ENCODE results near the gene MICB.
"Not testable (repeated sequence)": the region's sequence is repeated elsewhere in the genome, so short reads cannot be mapped to it uniquely, and the experiment has no call there.

Gene MICB

GRCh38 chr6:31497531-31498476 lies at the start of gene MICB:
Gene MICB (plus strand): TSS chr6:31498145. CDS start chr6:31498194, 49 bp downstream.
- DNase-seq = no peak

DNA sequence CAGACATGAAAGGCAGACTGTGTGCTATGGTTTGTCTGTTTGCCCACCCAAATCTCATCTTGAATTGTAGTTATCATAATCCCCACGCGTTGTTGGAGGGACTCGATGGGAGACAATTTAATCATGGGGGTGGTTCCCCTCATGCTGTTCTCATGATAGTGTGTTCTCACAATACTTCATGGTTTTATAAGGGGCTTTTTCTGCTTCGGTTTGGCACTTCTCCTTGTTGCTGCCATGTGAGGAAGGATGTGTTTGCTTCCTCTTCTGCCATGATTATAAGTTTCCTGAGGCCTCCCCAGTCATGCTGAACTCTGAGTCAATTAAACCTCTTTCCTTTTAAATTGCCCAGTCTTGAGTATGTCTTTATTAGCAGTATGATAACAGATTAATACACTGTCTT lies 47.2 kb upstream of the MICB start:
- DNase-seq = no peak

- no peak for DNase-seq
Measured at GRCh38 chr6:31452859-31453258, 45.1 kb upstream of the MICB start.

DNA sequence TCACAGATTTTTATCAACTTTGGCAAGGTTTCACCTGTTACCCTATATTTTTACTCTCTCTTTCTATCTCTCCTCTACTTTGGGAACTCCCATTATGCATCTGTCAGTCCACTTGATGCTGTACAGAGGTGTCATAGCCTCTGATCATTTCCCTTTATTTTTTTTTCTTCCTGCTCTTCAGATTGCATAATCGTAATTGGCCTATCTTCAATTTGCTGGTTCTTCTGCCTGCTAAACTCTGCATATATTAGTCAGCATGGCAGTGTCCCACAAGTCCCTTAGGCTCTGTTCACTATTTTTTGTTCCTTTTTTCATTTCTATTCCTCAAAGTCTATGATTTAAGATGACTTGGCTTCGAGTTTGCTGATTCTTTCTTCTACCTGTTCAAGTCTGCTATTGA lies 44.7 kb upstream of the MICB start:
- no peak for DNase-seq

- not testable (repeated sequence) for DNase-seq
Measured at GRCh38 chr6:31459864-31460263, 38.1 kb upstream of the MICB start.

DNA sequence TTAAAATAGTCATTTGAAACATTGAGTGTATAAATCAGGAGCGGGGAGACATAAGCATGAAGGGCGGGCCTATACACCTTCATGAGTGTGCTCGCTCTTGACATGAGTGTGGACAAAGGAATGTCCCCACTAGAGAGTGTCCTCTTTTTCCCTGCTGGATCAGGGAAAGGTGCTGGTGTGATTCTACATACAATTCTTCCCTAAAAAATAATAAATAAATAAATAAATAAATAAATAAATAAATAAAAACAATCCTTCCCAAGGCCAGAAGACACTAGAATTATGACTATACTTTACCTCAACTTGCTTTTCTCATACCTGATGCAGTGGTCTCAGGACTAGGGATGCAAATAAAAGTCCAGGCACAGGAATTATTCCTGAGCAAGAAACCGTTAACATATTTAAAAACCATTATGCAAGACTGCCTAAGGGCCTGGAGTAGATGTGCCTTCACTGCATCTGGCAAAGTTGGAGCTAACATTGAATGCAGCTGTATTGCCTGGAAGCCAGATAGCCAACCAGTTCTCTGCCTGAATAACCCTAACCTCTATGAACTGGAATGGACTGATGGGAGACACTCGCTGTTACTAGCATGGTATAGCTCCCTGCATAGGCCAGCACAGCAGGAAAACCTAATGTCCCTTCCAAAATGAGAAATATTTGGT lies 37.5 kb upstream of the MICB start:
- DNase-seq = no peak

DNA sequence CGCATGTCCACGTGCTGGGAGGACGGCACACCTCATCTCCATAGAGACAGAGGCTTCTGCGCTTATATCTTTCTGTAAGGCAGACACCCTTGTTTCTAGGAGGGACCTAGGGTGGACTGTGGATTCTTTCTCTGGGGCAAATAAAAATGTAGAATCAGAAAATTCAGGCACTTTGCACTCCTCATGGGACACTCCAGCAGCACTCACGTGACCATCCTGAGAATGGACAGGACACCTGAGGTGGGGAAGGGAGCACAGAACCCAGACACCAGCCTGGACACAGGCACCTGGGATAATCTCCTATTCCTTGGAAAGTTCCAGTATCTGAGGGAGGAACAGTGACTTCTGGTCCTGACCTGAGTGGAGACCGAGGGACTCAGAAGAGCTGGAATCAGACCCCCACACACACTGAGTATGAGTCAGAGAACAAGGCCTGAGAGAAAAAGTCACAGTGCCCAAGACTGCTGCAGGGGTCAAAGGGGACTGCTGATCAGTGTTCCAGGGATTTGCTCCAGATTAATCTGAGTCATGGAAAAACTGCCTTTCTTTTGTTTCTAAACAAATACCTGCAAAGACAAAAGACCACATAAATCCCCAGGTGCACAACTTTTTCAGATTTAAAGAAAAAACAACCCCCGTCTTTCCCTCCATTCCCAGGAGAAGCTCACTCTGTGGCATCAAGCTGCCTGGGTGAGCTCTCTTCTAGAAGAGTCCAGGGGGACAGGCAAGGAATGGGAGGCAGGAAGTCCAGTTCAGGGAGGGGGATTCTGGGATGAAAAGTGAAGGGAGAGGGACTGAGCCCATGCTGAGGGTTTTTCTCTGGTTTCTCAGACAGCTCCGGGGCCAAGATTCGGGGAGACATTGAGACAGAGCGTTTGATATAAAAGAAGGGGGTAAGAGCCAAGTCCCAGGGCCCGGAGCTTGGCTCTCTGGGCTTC lies 35.6 kb upstream of the MICB start:
- no peak for DNase-seq

DNA sequence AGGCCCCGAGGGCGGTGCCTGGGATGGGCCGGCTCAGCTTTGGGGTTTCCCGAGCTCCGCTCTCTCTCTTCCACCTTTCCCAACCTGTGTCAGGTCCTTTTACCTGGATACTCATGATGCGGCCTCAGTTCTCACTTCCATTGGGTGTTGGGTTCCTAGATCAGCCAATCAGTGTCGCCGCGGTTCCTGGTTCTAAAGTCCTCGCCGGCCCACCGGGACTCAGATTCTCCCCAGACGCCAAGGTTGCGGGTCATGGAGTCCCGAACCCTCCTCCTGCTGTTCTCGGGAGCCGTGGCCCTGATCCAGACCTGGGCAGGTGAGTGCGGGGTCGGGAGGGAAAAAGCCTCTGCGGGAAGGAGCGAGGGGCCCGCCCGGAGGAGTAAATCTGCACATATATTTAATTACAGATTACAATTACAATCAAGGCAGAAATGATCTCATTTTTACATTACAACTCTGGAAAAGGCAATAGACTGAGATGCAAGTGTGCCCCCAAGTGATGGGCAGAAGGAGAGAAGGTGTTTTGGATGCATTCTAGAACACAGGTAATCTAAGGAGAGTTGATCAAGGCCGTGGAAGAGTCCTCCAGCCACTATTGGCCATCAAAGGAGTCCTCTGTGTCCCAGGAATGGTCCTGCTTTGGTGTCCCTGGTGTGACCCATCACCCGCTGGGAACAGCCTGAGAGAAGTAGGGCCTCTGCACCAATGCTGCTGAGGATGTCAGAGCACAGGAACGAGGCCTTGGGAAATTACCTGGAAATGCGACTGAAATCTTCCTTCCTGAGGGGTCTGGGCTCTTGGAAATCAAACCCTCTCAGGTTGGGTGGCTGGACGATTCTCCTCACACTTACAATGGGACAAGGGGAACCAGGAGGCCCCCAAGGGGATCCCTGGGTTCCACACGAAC lies 34.7 kb upstream of the MICB start:
- DNase-seq = no peak

DNA sequence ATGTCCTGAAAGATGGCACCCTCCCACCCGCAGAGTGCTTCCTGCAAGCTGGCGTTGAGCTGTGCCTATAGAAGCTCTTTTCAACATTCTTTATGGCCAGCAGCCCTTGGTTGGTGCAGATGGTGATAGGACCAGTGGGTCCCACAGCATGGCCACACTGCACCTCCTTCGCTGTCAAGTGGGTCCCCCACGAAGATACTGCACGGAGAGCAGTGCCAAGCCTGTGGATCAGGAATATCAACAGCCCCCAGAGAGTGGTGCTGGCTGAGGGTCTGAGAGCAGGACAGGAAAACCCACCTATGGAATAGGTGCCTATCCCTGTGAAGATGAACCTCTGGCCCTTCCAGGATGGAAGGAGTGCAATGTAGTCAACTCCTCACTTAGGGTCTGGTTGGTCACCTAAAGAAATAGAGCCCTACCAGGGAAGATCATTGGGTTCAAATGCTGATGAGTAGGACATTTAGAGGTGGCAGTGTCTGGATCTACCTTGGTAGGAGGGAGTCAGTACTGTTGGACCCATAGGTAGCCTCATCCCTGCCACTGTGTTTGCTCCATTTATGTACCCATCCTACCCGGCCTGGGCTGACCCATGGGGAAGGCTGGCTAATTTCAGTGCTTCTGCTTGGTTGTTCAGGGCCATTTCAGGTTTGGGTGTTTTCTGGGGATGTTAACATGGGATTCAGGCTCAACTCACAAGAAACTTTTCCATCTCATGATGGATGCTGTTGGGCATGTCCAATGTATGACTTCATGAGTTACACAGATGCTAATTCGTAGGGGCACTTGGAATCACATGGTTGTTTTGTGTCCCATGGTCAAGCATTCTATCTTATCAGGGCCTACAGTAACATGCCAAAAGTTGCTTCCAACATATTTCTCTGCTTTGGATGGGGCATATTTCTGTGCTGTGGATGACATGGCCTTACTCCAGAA lies 33.4 kb upstream of the MICB start:
- no peak for DNase-seq

- DNase-seq = no peak
Measured at GRCh38 chr6:31465185-31465536, 32.8 kb upstream of the MICB start.

- no peak for DNase-seq
Measured at GRCh38 chr6:31465718-31466117, 32.2 kb upstream of the MICB start.

- DNase-seq = no peak
Measured at GRCh38 chr6:31466466-31466865, 31.5 kb upstream of the MICB start.

GRCh38 chr6:31467151-31467550 lies 30.8 kb upstream of the MICB start:
- DNase-seq = no peak

DNA sequence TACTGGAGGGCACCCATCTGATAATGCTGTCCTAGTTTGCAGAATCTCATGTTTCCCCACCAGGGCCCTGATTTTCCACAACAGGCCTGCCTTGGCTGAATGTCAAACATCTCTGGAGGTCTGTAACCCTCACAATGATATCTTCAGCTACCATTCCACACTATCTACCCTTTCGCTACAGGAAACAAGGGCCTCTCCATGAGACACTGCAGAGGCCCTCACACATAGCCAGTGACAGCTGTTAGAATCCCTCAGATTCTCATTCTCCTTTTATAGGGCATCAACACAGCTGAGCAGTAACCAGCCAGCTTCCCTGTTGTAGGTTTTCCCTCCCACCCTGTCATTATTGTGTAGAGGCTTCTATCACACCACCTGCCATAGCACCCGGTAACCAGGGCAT lies 29.6 kb upstream of the MICB start:
- DNase-seq = no peak

GRCh38 chr6:31470801-31471200 lies 27.1 kb upstream of the MICB start:
- no peak for DNase-seq

DNA sequence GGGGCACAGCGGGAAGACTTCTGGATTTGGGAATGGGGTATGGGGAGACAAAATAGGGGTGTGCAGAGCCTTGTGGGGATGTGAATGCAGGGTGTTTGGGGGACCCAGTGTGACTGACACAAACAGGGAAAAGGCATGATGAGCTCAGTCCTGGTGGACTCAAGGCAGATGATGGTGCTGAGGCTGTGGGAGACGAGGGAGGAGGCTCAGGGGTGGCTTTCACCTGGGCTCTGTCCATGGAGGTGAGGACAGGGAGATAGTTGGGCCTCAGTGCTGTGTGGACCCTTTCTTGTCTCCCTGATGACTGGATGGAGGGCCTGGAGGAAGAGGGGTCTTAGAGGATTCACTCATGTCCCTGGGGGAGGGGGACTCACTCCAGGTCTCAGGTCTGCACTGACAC lies 26.2 kb upstream of the MICB start:
- no peak for DNase-seq

DNA sequence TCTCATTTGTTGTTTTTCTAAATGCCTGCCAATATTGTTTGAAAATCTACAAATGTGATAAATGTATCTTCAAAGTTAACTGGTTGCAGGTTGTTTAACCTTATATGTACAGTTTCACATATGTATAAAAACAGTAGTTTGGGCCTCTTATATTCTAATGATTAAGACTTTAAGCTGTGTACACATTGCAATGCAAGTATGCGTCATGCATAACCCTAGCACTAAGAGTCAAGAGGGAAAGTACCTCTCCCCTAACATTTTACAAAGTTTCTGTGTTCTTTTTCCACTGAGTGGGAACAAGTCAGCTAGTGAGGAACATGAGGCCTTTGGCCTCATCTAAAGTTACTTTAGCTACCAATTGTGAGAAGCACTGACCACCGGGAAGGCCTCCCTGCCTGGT lies 25.7 kb upstream of the MICB start:
- DNase-seq = no peak

GRCh38 chr6:31473244-31473643 lies 24.7 kb upstream of the MICB start:
- no peak for DNase-seq

DNA sequence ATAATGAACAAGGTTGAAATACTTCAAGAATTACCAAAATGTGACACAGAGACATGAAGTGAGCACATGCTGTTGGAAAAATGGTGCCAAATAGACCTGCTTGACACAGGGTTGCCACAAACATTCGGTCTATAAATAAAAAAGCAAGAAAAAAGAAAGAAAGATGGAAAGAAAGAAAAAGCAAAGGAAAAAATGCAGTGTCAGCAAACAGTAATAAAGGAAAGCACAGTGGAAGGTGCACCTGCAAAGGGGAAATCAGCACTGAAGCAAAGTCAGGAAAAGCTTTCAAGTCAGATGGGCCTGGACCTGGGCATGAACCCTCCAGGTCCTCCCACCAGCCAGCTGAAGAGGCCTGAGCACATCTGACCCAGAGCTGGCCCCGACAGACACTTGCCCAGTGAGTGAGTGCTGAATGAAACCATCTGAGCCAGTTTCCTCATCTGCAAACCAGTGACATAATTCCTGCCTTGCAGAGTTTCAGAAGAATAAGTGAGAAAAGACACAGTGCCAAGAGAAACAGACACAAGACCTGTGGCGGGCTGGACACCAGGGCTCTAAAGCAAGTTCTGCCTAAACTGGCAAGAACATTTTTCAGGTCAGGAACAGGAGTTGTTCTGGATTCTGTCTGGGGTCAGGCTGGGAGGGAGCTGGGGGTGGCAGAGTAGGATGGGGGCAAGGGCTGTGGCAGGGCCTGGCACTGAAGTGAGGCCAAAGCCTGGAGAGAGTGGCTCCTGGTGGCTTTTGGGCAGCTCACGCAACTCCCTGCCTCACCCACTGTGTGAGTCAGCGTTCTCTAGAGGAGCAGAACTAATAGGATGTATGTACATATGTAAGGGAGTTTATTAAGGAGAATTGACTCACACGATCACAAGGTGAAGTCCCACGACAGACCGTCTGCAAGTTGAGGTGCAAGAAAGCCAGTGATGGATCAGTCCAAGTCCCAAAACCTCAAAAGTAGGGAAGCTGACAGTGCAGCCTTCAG lies 23.9 kb upstream of the MICB start:
- no peak for DNase-seq

DNA sequence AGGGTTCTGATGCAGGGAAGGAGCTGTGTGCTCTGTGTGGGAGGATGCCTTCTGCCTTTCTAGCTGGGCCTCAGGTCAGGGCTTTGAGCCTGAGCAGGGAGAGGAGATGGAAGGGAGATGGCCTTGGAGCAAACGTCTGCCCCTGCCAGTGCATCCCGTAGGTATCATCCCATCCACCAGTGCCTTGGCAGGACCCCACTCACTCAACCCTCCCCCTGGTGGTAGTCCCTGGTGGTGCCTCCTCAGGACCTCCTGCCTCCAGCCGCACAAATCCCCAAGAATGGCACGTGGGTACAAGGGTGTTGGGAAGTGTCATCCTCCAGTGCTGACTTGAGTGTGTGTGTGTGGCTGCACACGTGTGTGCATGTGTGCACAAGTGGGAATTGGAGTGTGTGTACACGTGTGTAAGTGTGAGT lies 23.1 kb upstream of the MICB start:
- DNase-seq = no peak
